ENCODE data around the gene KRT13.
A peak's percentile ranks its signal among the peaks of the same experiment; 100 is the strongest.

The KRT13 gene

DNA sequence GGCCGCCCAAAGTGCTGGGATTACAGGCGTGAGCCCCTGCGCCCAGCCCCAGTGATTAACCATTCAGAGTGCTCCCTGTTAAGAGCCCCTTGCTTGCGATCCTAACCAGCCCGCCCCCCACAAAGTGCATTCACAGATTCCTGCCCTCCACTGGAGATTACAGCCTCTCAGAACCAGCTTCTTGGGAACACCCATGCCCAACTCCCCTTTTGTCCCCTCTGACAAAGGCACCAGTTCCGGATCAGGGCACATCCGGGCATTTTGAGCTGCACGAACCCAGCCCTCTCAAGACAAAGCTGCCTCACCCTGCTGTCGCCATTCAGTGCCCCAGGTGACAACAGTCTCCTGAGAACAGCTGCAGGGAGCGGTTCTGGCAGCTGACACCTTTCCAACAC lies 23.5 kb upstream of the KRT13 start:
- H3K4me3 ChIP-seq (ENCODE audit: low read depth, low read length), result no peak overlapping the region
- no peaks in the 10 kb centered on the region for H3K79me2 ChIP-seq (ENCODE audit: control insufficient read depth, insufficient read depth, low read length, unreplicated experiment)
- H2AFZ ChIP-seq (ENCODE audit: low read length, unreplicated experiment), result no peak overlapping the region
- H3K36me3 ChIP-seq (ENCODE audit: insufficient read depth, low read length), result no peaks in the 10 kb centered on the region
- H3K4me1 ChIP-seq (ENCODE audit: control insufficient read depth, insufficient read depth, low read length, unreplicated experiment), result peaks cover 19% of the 10 kb centered on the region
- H3K27ac ChIP-seq (ENCODE audit: low read depth, low read length), result no peak overlapping the region
- H3K27me3 ChIP-seq (ENCODE audit: insufficient read depth, low read length), result peaks cover 11% of the 10 kb centered on the region

DNA sequence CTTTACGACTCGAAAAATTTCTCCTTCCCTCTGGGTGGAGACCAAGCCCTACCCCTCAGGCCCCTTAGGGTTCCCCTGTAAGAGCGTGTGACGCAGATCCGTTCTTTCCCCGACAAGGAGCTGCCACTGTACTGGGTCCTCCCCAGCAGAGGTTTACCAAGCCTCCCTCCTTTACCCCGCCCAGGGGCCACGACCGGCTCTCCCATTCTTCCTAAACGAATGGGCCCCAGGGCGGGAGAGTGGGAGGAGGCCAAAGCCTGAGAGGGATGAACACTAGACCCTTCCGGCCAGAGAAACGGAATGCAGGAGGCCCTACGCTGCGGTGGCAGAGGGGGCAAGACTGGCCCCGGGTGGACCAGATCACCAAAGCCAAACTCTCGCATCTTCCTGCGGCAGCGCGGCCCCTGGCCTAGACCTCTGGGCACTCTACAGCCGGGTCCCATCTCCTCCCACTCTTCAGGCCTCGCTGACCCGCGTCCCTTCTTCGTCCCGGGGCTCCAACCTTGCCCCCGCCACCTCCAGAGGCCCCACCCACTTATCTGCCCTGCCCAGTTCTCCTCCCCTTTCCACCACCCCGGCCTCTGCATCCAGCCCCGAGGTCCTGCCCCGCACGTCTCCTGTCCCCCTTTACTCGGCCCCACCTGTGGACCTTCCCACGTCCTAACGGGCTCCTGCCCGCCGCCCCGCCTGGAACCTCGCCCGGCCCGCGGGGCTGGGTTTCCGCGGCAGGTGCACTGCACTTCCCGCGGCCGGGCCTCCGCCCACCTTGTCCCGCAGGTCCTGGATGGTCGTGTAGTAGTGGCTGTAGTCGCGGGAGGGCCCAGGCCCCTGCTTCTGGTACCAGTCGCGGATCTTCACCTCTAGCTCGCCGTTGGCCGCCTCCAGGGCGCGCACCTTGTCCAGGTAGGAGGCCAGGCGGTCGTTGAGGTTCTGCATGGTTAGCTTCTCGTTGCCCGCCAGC lies 21.9 kb upstream of the KRT13 start:
- H3K27me3 ChIP-seq (ENCODE audit: insufficient read depth, low read length), result peaks cover 11% of the 10 kb centered on the region
- no peak overlapping the region for H3K4me3 ChIP-seq (ENCODE audit: low read depth, low read length)
- H3K79me2 ChIP-seq (ENCODE audit: control insufficient read depth, insufficient read depth, low read length, unreplicated experiment), result no peaks in the 10 kb centered on the region
- H3K4me1 ChIP-seq (ENCODE audit: control insufficient read depth, insufficient read depth, low read length, unreplicated experiment), result peaks cover 22% of the 10 kb centered on the region
- H2AFZ ChIP-seq (ENCODE audit: low read length, unreplicated experiment), result no peak overlapping the region
- H3K27ac ChIP-seq (ENCODE audit: low read depth, low read length), result no peak overlapping the region
- no peaks in the 10 kb centered on the region for H3K36me3 ChIP-seq (ENCODE audit: insufficient read depth, low read length)

DNA sequence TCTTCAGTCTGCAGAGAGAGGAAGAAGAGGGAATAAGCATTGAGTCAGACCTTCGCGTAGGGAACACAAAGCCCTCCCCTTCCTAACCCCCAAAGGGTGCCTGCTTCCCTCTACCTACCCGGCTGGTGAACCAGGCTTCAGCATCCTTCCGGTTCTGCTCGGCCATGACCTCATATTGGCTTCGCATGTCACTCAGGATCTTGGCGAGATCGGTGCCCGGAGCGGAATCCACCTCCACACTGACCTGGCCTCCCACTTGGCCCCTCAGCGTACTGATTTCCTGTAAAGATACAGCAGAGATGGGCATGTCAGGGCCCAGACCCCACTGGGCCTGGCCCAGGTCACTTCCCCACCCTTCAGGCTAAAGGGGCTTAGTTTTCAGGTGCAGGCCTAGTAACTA lies 18.8 kb upstream of the KRT13 start:
- peaks cover 19% of the 10 kb centered on the region for H3K4me1 ChIP-seq (ENCODE audit: control insufficient read depth, insufficient read depth, low read length, unreplicated experiment)
- H3K27ac ChIP-seq (ENCODE audit: low read depth, low read length), result no peak overlapping the region
- H3K79me2 ChIP-seq (ENCODE audit: control insufficient read depth, insufficient read depth, low read length, unreplicated experiment), result no peaks in the 10 kb centered on the region
- peaks cover 11% of the 10 kb centered on the region for H3K27me3 ChIP-seq (ENCODE audit: insufficient read depth, low read length)
- no peaks in the 10 kb centered on the region for H3K36me3 ChIP-seq (ENCODE audit: insufficient read depth, low read length)
- no peak overlapping the region for H2AFZ ChIP-seq (ENCODE audit: low read length, unreplicated experiment)
- no peak overlapping the region for H3K4me3 ChIP-seq (ENCODE audit: low read depth, low read length)

DNA sequence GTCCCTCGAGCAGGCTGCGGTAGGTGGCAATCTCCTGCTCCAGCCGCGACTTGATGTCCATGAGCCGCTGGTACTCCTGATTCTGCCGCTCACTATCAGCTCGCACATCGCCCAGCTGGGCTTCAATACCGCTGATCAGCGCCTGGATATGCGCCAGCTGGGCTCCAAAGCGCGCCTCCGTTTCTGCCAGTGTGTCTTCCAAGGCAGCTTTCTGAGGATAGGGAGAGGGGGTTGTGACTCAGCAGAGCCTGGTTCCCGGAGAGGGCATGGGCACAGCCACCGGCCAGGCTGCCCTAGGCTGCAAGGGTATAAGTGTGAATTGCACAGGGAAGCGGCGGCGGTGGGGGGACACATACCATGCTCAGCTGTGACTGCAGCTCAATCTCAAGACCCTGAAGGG lies 18.4 kb upstream of the KRT13 start:
- no peak overlapping the region for H2AFZ ChIP-seq (ENCODE audit: low read length, unreplicated experiment)
- H3K4me1 ChIP-seq (ENCODE audit: control insufficient read depth, insufficient read depth, low read length, unreplicated experiment), result peaks cover 19% of the 10 kb centered on the region
- H3K36me3 ChIP-seq (ENCODE audit: insufficient read depth, low read length), result no peaks in the 10 kb centered on the region
- no peaks in the 10 kb centered on the region for H3K79me2 ChIP-seq (ENCODE audit: control insufficient read depth, insufficient read depth, low read length, unreplicated experiment)
- H3K4me3 ChIP-seq (ENCODE audit: low read depth, low read length), result no peak overlapping the region
- peaks cover 11% of the 10 kb centered on the region for H3K27me3 ChIP-seq (ENCODE audit: insufficient read depth, low read length)
- H3K27ac ChIP-seq (ENCODE audit: low read depth, low read length), result no peak overlapping the region

DNA sequence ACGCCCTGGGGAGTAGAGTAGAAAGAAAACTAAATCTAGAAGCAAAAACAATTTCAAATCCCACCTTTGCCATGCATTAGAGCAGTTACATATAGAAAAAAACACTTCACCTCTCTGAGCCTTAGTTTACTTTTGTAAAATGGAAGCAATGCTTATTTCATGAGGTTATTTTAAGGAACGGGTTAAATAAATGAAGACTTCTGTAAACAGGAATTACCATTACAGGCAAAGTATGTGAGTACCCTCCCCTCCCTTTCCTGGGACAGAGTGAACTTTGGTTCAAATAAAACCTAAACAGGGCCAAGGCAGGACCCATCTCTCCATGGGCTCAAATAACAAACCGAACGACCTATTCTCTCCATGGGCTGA lies 17.8 kb upstream of the KRT13 start:
- Histone ChIP-seq H3K4me3 (ENCODE audit: low read depth, low read length) (no peak overlapping the region), H3K36me3 (ENCODE audit: insufficient read depth, low read length) (no peaks in the 10 kb centered on the region), H3K27ac (ENCODE audit: low read depth, low read length) (no peak overlapping the region), H3K27me3 (ENCODE audit: insufficient read depth, low read length) (peaks cover 11% of the 10 kb centered on the region), H3K79me2 (ENCODE audit: control insufficient read depth, insufficient read depth, low read length, unreplicated experiment) (no peaks in the 10 kb centered on the region), H3K4me1 (ENCODE audit: control insufficient read depth, insufficient read depth, low read length, unreplicated experiment) (peaks cover 19% of the 10 kb centered on the region), H2AFZ (ENCODE audit: low read length, unreplicated experiment) (no peak overlapping the region)

DNA sequence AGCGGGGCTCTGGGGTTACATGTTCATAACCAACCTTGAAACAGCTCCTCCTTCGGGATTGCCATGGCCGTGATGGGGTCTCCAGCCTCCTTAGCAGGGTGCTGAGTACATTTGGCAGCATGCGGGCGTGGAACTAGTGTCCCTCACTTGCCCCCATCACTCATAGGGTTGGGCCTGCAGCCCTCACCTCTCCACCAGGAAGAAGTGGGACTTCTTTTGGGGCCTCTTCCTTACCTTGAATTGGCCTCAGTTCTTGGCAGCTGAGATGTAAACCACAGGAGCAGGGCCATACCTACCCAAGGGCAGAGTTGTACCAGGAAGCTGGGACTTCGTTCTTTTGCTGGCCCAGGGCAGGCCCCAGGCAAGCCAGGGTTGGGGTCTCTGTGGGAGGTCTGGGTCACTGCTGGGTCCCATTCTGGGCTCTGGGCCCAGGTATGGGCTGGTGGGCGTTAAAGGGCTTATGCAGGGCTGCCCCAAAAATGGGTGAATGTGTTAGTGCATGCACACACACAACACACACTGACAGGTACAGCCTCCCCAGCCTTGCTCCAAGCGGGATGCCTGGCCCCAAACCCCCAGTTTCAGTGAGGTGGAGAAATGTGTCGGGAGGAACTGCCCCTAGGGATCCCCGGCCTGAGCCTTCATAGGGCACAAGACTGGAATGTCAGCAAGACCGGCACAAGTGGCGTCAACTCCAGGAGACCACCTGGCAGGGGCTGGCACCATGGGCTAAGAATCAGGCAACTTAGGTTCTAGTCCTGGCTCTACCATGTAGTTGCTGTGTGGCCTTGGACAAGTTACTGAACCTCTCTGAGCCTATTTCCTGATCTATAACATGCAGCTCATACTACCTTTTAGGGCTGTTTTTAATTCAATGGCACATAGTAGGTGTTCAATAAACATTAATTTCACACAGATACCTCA lies 17.2 kb upstream of the KRT13 start:
- peaks cover 5% of the 10 kb centered on the region for H3K27me3 ChIP-seq (ENCODE audit: insufficient read depth, low read length)
- no peaks in the 10 kb centered on the region for H3K36me3 ChIP-seq (ENCODE audit: insufficient read depth, low read length)
- 0 out of 2 replicates have a peak overlapping the region, but pooled peaks have one; percentile 47 for H3K27ac ChIP-seq (ENCODE audit: low read depth, low read length)
- peak overlapping the region; percentile 50 for H2AFZ ChIP-seq (ENCODE audit: low read length, unreplicated experiment)
- H3K4me1 ChIP-seq (ENCODE audit: control insufficient read depth, insufficient read depth, low read length, unreplicated experiment), result peaks cover 19% of the 10 kb centered on the region
- no peaks in the 10 kb centered on the region for H3K79me2 ChIP-seq (ENCODE audit: control insufficient read depth, insufficient read depth, low read length, unreplicated experiment)
- no peak overlapping the region for H3K4me3 ChIP-seq (ENCODE audit: low read depth, low read length)

DNA sequence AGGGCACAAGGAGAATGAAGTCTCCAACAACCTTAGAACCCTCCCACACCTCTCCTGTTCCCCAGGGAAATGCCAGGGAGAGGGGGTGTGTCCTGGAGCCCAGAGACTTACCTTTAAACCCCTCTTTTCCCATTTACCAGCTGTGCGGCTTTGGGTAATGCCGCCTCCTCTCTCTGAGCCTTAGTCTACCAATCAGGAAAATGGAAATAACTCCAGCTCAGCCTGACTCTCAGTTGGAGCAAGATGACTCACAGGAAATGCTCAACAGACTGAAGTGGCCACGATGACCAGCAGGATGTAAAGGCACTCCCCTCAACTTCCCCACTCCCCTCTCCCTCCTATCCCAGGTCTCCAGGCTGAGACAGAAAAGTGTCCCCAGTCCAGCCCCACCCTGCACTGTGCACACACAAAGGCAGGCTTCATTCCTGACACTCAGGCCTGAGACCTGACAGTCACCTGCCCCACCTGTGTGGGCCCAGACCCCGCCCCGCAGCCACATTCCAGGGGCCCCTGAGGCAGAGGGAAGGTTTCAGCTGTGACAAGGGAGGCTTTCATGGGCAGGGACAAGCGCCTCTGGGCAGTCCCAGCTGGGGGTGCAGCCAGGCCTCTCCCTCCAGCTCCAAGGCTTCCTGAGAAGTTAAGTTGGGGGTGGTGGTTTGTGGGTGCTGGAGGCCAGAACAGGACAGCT lies 16.3 kb upstream of the KRT13 start:
- peaks cover 19% of the 10 kb centered on the region for H3K4me1 ChIP-seq (ENCODE audit: control insufficient read depth, insufficient read depth, low read length, unreplicated experiment)
- H3K79me2 ChIP-seq (ENCODE audit: control insufficient read depth, insufficient read depth, low read length, unreplicated experiment), result no peaks in the 10 kb centered on the region
- H3K27me3 ChIP-seq (ENCODE audit: insufficient read depth, low read length), result no peaks in the 10 kb centered on the region
- H3K27ac ChIP-seq (ENCODE audit: low read depth, low read length), result peak overlapping the region; percentile 47; the same call in 1 of the 2 replicates
- H3K36me3 ChIP-seq (ENCODE audit: insufficient read depth, low read length), result no peaks in the 10 kb centered on the region
- no peak overlapping the region for H3K4me3 ChIP-seq (ENCODE audit: low read depth, low read length)
- H2AFZ ChIP-seq (ENCODE audit: low read length, unreplicated experiment), result no peak overlapping the region

DNA sequence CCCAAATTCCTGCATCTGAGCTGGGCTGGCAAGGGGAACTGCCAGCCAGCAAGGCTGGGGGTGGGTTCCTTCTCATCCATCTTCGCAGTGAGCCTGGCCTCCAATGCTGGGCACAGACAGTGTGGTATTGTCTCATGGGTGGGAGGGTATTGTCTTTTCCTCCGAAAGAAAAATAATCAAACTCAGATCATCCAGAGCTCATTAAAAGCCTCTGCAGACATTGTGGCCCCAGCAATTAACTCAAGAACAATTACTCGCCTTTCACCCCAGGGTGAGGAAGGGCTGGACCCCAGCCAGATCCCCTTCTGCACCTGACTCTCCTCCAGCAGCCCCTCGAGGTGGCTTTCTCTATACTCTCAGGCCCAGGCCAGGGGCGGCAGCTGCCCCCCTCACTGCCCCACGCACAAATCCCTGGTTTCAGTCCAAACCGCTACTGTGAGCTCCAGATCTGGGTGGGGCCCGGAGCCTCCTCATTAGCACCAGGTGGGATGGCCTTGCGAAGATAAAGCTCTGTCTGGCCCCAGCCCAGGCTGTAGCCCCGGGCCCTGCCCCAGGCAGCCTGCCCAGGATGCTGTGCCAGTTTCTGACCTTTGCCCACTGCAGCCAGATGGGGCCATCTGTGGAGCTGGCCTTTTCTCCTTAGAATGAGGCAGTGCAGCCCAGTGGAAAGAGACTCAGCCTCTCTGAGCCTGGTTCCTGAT lies 15.6 kb upstream of the KRT13 start:
- Histone ChIP-seq H2AFZ (ENCODE audit: low read length, unreplicated experiment) (no peak overlapping the region), H3K4me1 (ENCODE audit: control insufficient read depth, insufficient read depth, low read length, unreplicated experiment) (peaks cover 19% of the 10 kb centered on the region), H3K4me3 (ENCODE audit: low read depth, low read length) (no peak overlapping the region), H3K36me3 (ENCODE audit: insufficient read depth, low read length) (no peaks in the 10 kb centered on the region), H3K79me2 (ENCODE audit: control insufficient read depth, insufficient read depth, low read length, unreplicated experiment) (no peaks in the 10 kb centered on the region), H3K27ac (ENCODE audit: low read depth, low read length) (no peak overlapping the region), H3K27me3 (ENCODE audit: insufficient read depth, low read length) (no peaks in the 10 kb centered on the region)

DNA sequence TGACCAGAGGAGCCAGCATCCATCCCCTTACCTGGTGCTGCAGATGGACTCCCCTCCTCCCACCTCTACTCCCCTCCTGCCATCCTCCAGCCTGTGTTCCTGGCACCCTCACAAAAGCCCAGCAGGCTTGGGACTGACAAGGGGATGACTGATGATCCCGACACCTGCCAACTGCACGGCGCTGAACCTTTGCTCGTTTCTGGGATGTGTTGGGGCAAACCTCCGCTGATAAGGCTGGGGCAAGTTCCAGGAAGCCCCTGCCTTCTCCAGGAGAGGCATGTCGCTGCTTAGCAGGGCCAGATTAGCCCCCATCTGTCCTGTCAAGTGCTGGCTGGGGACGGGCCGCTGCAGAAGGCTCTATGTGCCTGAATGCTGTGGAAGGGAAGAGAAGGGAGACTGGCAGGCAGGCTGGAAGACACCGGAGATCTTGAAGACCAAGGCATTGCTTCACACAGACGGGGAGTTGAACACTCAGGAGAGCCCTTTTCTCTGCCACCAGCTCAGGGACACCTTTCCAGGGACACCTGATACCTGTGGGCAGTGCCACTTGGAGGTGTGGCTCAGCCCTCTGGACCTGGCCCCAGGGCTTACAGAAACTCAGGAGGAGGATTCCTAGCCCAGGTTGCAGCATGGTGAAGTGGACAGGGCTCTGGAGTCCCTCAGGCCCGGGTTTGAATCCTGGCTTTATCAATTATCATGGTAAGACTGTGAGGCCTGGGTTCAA lies 14.3 kb upstream of the KRT13 start:
- H3K27me3 ChIP-seq (ENCODE audit: insufficient read depth, low read length), result no peaks in the 10 kb centered on the region
- no peak overlapping the region for H3K27ac ChIP-seq (ENCODE audit: low read depth, low read length)
- no peaks in the 10 kb centered on the region for H3K79me2 ChIP-seq (ENCODE audit: control insufficient read depth, insufficient read depth, low read length, unreplicated experiment)
- H2AFZ ChIP-seq (ENCODE audit: low read length, unreplicated experiment), result no peak overlapping the region
- H3K4me3 ChIP-seq (ENCODE audit: low read depth, low read length), result no peak overlapping the region
- H3K36me3 ChIP-seq (ENCODE audit: insufficient read depth, low read length), result no peaks in the 10 kb centered on the region
- peaks cover 19% of the 10 kb centered on the region for H3K4me1 ChIP-seq (ENCODE audit: control insufficient read depth, insufficient read depth, low read length, unreplicated experiment)

All from ACC112 (cell line).